Superior temporal gyrus (tissue), 1 donor: ENCODE results near the gene PRKN.
A peak's percentile ranks its signal among the peaks of the same experiment; 100 is the strongest.
"Not testable (repeated sequence)": the region's sequence is repeated elsewhere in the genome, so short reads cannot be mapped to it uniquely, and the experiment has no call there.

Experiments used
- DNase-seq: peaks from one replicate; pipeline ENCODE4 v3.0.0-alpha.2; 2016; ENCODE audit errors: extremely low spot score

The PRKN gene

DNA sequence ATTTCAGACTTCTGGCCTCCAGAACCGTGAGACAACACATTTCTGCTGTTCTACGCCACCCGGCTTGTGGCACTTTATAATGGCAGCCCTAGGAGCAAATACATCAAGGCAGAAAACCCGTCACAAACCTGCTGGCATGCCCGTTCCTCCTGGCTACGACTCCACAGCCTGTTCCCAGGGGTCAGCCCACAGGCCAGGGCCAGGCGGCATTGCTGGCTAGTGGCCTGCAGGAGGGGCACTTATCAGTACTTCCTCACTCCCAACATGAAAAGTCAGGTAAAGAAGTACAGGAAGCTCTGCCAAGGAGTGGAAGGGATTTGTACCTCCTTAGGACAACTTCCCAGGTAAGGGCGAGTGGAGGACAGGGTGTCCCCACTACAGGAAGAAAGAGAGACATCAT is 1230.6 kb downstream of the PRKN start:
- no peak for DNase-seq

GRCh38 chr6:161496271-161496670 is 1231.3 kb downstream of the PRKN start:
- DNase-seq = not testable (repeated sequence)

- DNase-seq = no peak
Observed at GRCh38 chr6:161494566-161494965, 1233.0 kb downstream of the PRKN start.

DNA sequence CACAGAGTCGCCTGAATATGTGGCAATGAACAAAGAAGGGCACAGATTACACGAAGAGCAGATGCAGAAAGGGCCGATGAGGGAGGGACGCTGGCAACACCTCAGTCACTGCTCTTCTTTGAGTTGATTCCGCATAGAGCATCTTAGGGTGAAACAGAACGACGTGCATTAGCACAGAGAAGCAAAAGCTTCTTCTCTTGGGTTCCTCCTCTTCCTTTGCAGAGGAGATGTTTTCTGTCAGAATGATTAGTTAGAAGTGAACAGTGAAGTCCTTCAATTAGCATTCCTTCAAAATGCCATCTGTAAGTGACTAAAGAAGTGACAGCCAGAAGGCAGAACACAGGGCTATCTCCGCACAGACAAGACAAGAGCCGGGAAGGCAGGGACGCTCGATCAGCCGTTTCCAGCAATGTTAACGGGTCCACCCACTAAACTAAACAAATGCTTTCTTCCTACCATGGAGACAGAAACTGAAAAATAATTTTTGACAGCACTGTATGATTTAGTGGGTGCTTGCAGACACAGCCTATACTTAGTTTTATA is 1233.9 kb downstream of the PRKN start:
- no peak for DNase-seq

GRCh38 chr6:161489626-161490306 is 1237.8 kb downstream of the PRKN start:
- no peak for DNase-seq

DNA sequence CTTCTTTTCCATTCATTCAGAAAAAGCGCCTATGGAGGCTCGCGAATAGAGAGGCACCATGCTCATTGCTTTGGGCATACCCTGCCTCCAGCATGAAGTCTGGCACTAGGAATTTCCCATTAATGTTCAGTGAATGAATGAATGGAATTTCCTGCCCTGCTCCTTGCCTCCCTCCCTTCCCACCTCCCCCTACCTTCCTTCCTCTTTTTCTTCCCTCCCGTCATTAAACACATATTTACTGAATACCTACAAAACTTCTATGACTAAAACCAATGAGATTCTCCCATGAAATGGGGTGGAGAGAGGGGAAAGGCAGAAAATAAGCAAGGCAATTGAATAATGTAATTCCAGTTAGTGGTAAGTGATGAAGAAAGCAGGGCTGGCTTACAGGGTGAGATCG is 1239.9 kb downstream of the PRKN start:
- DNase-seq = no peak

GRCh38 chr6:161487217-161487531 is 1240.4 kb downstream of the PRKN start:
- DNase-seq = no peak

DNA sequence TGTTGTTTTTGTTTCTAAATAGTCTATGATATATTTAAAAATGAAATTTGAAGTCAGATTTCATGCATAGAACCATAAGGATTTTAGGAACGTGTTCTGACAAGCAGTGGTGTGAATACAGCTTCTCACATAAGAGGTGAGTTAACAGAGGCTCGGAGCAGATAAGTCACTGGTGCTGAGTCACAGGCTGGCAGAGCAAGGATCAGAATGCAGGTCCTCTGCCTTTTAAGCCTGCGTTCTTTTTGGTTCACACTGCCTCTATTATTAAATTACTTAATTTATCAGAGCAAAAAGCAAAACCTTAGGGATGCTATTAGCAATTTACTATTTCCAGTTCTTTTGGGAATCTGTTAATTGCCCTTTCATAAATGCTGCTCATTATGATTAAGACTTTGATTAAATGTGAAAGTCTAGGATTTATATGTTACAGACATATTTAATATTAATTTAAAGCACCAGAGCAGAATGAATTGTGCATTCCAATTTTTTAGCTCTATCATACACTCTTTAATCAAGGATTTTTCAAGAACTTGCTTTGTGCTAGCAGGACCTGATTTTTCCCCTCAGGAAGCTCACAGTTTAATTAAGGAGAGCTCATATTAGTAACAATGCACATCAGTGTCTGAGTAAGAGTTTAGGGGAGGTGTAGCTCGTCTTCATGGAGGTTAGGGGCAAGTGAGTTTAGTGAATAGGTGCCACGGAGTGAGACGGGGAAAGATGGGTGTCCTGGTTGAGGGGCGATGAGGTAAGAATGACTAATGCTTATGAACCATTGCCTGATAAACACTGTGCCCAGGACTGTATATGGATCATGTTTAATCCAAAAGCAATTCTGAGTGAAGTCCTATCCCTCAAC is 1241.0 kb downstream of the PRKN start:
- no peak for DNase-seq

GRCh38 chr6:161482517-161482858 is 1245.1 kb downstream of the PRKN start:
- peak; percentile 34 for DNase-seq

GRCh38 chr6:161481786-161482516 is 1245.6 kb downstream of the PRKN start:
- no peak for DNase-seq

GRCh38 chr6:161480421-161481155 is 1247.0 kb downstream of the PRKN start:
- peak; percentile 34 for DNase-seq

- no peak for DNase-seq
Observed at GRCh38 chr6:161479376-161479775, 1248.2 kb downstream of the PRKN start.

DNA sequence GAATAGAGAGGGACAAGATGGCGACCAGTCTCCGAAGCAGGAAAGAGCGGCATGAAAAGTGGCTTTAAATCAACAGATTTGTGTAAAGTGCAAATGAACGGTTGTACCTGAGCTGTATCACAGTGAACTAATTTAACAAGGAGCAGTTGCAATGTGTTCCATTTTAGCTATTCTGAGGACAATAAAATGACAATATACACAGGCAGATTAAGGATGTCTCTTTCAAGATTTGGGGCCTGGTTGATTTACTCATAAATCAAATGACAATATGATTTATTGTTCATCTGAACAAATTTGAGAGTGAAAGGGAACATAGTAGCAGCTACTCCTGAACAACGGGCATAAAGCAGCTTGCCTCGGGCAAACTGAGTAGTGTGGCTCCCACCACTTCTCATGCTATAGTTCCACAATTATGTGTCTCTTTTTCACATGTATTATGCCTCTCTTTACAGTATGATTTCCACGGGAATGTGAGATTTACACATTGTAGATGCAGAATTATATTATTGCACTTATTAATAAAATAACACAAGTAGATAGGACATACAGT is 1249.6 kb downstream of the PRKN start:
- no peak for DNase-seq

GRCh38 chr6:161476711-161477110 is 1250.9 kb downstream of the PRKN start:
- peak; percentile 31 for DNase-seq

DNA sequence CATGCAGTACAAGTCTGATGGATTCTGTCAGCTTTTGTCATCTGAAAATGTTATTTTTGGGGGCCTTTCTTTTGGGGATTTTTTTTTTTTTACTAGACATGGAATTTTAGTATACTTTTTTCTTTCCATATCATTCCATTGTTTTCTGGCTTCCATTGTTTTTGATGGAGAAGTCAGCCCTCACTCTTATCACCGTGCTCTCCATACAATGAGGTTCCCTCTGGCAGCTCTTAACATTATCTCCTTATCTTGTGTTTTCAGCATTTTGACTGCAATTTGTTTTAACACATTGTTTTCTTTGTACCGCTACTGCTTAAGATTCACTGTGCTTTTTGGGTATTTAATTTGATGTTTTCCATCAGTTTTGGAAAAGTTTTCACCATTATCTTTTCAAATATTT is 1262.2 kb downstream of the PRKN start:
- no peak for DNase-seq

DNA sequence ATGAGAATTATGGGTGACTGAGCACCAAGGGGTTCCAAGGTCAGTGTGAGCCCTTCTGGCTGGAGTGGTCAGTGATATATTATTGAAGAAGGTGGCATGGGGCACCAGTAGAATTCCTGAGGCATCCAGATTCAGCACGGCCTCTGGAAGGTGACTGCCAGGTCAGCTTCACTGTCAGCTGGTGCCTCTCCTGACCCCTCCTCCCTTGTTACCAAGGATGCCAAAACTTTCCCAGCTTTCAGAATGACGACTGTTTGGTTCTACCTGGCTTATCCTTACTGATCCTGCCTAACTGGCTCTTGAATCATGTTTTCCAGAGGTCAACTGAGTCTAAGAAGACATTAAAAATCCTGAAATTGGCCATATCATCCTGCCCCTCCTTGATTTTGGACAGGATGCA is 1264.5 kb downstream of the PRKN start:
- DNase-seq = no peak

DNA sequence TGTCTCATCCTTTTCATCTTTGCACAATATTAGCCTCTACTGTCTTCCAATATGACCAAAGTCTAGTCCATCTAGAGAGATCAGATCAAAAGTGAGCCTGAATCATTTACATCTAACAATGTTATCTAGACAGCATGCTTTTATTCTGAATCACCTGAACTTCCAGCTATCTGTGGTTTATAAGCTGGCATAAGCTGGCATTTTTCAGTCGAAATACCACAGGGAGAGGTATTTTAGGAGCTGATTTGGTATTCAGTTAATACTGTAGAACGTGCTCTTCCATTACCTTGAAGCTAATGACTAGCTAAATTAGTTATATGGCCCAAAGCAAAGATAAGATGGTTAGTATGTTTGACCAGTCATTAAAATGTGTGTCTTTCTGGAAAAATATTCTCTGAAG is 1265.4 kb downstream of the PRKN start:
- no peak for DNase-seq

DNA sequence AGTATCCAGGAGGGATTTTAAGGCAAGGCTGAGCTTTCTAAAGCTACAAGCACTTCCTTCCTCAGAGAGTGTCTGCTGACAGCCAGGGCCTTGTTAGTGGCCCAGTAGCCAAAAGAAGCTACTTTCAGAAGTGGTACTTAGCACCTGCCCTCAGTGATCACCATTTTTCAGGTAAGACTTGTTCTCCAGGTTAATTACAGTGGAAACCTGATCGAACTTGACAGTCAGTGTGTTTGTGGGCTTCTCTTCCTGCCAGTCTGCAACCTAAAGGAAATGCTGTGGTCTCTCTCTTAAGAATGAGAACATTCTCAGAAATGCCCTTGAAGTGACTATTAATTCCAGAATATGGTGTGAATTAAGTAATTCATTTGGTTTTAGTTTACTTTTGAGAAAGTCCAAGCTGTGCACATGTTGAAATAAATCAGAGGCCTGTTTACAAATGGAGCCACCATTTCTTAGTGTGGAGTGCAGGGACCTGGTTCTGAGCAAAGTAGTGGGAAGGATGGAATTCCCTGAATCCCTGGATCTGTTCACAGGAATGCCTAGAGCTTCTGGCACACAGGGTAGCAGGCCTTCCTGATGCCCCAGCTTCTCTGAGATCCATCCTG is 1268.5 kb downstream of the PRKN start:
- DNase-seq = no peak

GRCh38 chr6:161458201-161458951 is 1269.2 kb downstream of the PRKN start:
- no peak for DNase-seq

DNA sequence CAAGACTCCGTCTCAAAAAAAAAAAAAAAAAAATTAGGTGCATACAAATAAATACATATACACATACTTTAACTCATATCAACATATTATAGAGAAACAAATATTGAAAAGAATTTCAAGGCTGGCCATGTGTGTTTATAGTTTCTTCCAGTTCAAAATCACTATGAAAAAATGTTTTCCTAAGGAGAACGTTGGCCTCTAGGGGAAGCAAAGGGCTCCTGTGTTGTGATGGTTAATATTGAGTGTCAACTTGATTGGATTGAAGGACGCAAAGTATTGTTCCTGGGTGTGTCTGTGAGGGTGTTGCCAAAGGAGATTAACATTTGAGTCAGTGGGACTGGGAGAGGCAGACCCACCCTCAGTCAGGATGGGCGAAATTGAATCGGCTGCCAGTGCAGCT is 1271.7 kb downstream of the PRKN start:
- DNase-seq = no peak
